A549 (cell line): ENCODE measurements around the gene MTCH2. TPM values are rescaled to one million over a fixed set of nuclear protein-coding genes. Genes with fewer than 3 reads are reported as not detected.

ENCODE experiments used
- ATAC-seq, 2 experiments: fragments of 200-7000 bp in 1 of 2; fragments of >200 bp in 1 of 2; cut with Nextera tagmentation in 1 of 2; cut with Tn5 transposase in 1 of 2; 3 replicates each; pipeline versions ENCODE4 v1.8.0 to v1.9.1; 2018 to 2020; ENCODE audit warnings: mild to moderate bottlenecking in 1 of 2, moderate library complexity in 1 of 2
- CTCF ChIA-PET: fragments of 300-600 bp; sonication (Branson Sonifier 250); formaldehyde crosslinking; extraction: SDS; loops from one replicate; lab custom pipeline; 2021; ENCODE audit warnings: antibody characterized with exemption, inconsistent platforms; lab: Yijun Ruan, JAX
- POLR2A ChIA-PET: fragments of 350-600 bp; formaldehyde crosslinking; extraction: SDS; loops from one replicate; lab custom pipeline; 2021; ENCODE audit warnings: antibody characterized with exemption, inconsistent platforms; lab: Yijun Ruan, JAX
- DNase-seq, 2 experiments: peaks; one replicate each; pipeline versions ENCODE4 v3.0.0 to v3.0.0-alpha.2; 2011 to 2016; ENCODE audit warnings: low read depth in 1 of 2, low spot score in 1 of 2
- FAIRE-seq: peaks from 2 replicates; lab custom pipeline; 2011; peaks lifted over from hg19 to GRCh38; lab: Jason Lieb, UNC
- H3K27ac ChIP-seq, 2 experiments: fragments of >200 bp; sonication (Bioruptor Twin); formaldehyde crosslinking; 3 replicates each; pipeline ENCODE4 v1.5.1; 2016 to 2017
- H3K4me1 ChIP-seq: fragments of >200 bp; sonication (Bioruptor Twin); formaldehyde crosslinking; 3 replicates; pipeline ENCODE4 v1.6.1; 2016
- H3K4me2 ChIP-seq: fragments of >200 bp; sonication (Bioruptor Twin); formaldehyde crosslinking; 3 replicates; pipeline ENCODE4 v1.6.1; 2016
- H3K4me3 ChIP-seq: fragments of >200 bp; sonication (Bioruptor Twin); formaldehyde crosslinking; 3 replicates; pipeline ENCODE4 v1.5.1; 2016
- H3K9me3 ChIP-seq: fragments of >200 bp; sonication (Bioruptor Twin); formaldehyde crosslinking; 3 replicates; pipeline ENCODE4 v1.6.1; 2016
- ATOH8 ChIP-seq: fragments of 250-450 bp; sonication (Bioruptor Pico); IDR thresholded peaks from 2 replicates; pipeline ENCODE4 v1.5.0; 2020; ENCODE audit warnings: low read depth, mild to moderate bottlenecking, moderate library complexity
- BHLHE40 ChIP-seq: IDR thresholded peaks from 2 replicates; pipeline ENCODE4 v1.6.1; 2012; ENCODE audit warnings: low read depth, low read length, inconsistent platforms
- CBX2 ChIP-seq: fragments of 200-600 bp; sonication (generic); IDR thresholded peaks from 2 replicates; pipeline ENCODE4 v1.6.1; 2016; ENCODE audit warnings: low read depth, mild to moderate bottlenecking, borderline replicate concordance
- CBX8 ChIP-seq: fragments of 200-600 bp; sonication (generic); IDR thresholded peaks from 2 replicates; pipeline ENCODE4 v1.6.1; 2016
- E2F6 ChIP-seq: IDR thresholded peaks from 2 replicates; pipeline ENCODE4 v1.6.1; 2012; ENCODE audit warnings: low read depth, borderline replicate concordance
- EP300 ChIP-seq, 2 experiments: fragments of >200 bp; sonication (Bioruptor Twin); formaldehyde crosslinking; IDR thresholded peaks; 2 replicates in 1 of 2; 3 replicates in 1 of 2; pipeline ENCODE4 v1.6.1; 2016 to 2017
- ESRRA ChIP-seq: fragments of 150-350 bp; IDR thresholded peaks from 2 replicates; pipeline ENCODE4 v1.6.1; 2014; ENCODE audit warnings: mild to moderate bottlenecking, low read length, borderline replicate concordance
- FOXS1 ChIP-seq: fragments of 250-450 bp; sonication (Bioruptor Pico); IDR thresholded peaks from 2 replicates; pipeline ENCODE4 v1.5.0; 2020; ENCODE audit warnings: mild to moderate bottlenecking, moderate library complexity
- HEYL ChIP-seq: fragments of 250-450 bp; sonication (Bioruptor Pico); IDR thresholded peaks from 2 replicates; pipeline ENCODE4 v1.8.0; 2021; ENCODE audit warnings: mild to moderate bottlenecking, moderate library complexity
- HMGXB4 ChIP-seq: fragments of 250-450 bp; sonication (Bioruptor Pico); IDR thresholded peaks from 2 replicates; pipeline ENCODE4 v1.5.0; 2021; ENCODE audit warnings: mild to moderate bottlenecking, moderate library complexity, borderline replicate concordance
- HOXA7 ChIP-seq: fragments of 250-450 bp; sonication (Bioruptor Pico); IDR thresholded peaks from 2 replicates; pipeline ENCODE4 v1.5.0; 2020; ENCODE audit warnings: mild to moderate bottlenecking, moderate library complexity
- HOXB5 ChIP-seq: fragments of 250-450 bp; sonication (Bioruptor Pico); IDR thresholded peaks from 2 replicates; pipeline ENCODE4 v1.5.0; 2020; ENCODE audit warnings: mild to moderate bottlenecking, moderate library complexity
- JUNB ChIP-seq: fragments of >200 bp; sonication (Bioruptor Twin); formaldehyde crosslinking; IDR thresholded peaks from 2 replicates; pipeline ENCODE4 v1.6.1; 2016
- KDM5A ChIP-seq: fragments of 200-600 bp; sonication (generic); IDR thresholded peaks from 2 replicates; pipeline ENCODE4 v1.6.1; 2016; ENCODE audit warnings: antibody characterized with exemption, mild to moderate bottlenecking
- MAX ChIP-seq: IDR thresholded peaks from 2 replicates; pipeline ENCODE4 v1.6.1; 2012
- PBX3 ChIP-seq: IDR thresholded peaks from 2 replicates; pipeline ENCODE4 v1.6.1; 2012
- POLR2A ChIP-seq: IDR thresholded peaks from 2 replicates; pipeline ENCODE4 v1.6.1; 2012; ENCODE audit warnings: mild to moderate bottlenecking, low read length
- RFX5 ChIP-seq: fragments of 450-650 bp; IDR thresholded peaks from 2 replicates; pipeline ENCODE4 v1.7.1; 2014; ENCODE audit warnings: antibody characterized with exemption, mild to moderate bottlenecking, moderate library complexity
- RNF2 ChIP-seq: fragments of 200-600 bp; sonication (generic); IDR thresholded peaks from 2 replicates; pipeline ENCODE4 v1.6.1; 2016; ENCODE audit warnings: low read depth, mild to moderate bottlenecking, antibody characterized with exemption, moderate library complexity, borderline replicate concordance
- ZSCAN20 ChIP-seq: fragments of 250-450 bp; sonication (Bioruptor Pico); IDR thresholded peaks from 2 replicates; pipeline ENCODE4 v1.8.0; 2022; ENCODE audit warnings: mild to moderate bottlenecking, moderate library complexity
- WGBS: methylation state at CpG from one replicate; pipeline ENCODE4 v1.1.6; 2017; ENCODE audit errors: missing lambda C conversion rate; 5-methylcytosine and 5-hydroxymethylcytosine counted together
- polyA plus RNA-seq, 4 experiments: library from polyadenylated mRNA; depleted of rRNA in 3 of 4; stranded (reverse); fragments of >200 nt; fragmentation: RNase III in 1 of 4; extraction: RNeasy Plus Mini Kit Qiagen cat#74134 plus additional on column Dnase treatment in 1 of 4; gene quantifications; 2 replicates in 3 of 4; 3 replicates in 1 of 4; pipeline ENCODE4 v1.2.3, GENCODE V29; 2011 to 2017

Gene MTCH2
- polyA plus RNA-seq, 2 of the 4 experiments (the other 2 are of a cell fraction): 179 to 222 TPM

GRCh38 chr11:47589977-47590861 lies 52.1 kb downstream of the MTCH2 start:
- 97% methylated on average over 106 of the region's 122 CpGs for WGBS
- DNase-seq: no peak
- peaks cover 8% of the 10 kb centered on the region; the same call in 1 of the 3 replicates for H3K4me1 ChIP-seq
- TF ChIP-seq RNF2 (no peak), KDM5A (no peak), MAX (no peak), ZSCAN20 (no peak), HOXB5 (no peak)
- no peak for ATAC-seq
- H3K27ac ChIP-seq: no peak overlapping the region
- H3K4me2 ChIP-seq: no peak overlapping the region
- CTCF ChIA-PET: no interaction called here
- H3K9me3 ChIP-seq: no peaks in the 10 kb centered on the region
- no peak for FAIRE-seq
- POLR2A ChIA-PET: no interaction called here
- no peak overlapping the region for H3K4me3 ChIP-seq

- ChIA-PET CTCF (no interaction called here), POLR2A (no interaction called here)
- no peaks in the 10 kb centered on the region for H3K9me3 ChIP-seq
- no peak for DNase-seq
- no peak for TF ChIP-seq POLR2A
- TF ChIP-seq E2F6: no peak
- TF ChIP-seq CBX2: no peak
- no peak for TF ChIP-seq PBX3
- TF ChIP-seq CBX8: no peak
- no peak for TF ChIP-seq HEYL (CRISPR knock-in tag)
- no peak for TF ChIP-seq HOXB5
- no peak for TF ChIP-seq HOXA7 (CRISPR knock-in tag)
- TF ChIP-seq HMGXB4 (CRISPR knock-in tag): no peak
- no peak for TF ChIP-seq ESRRA
- TF ChIP-seq BHLHE40: no peak
- no peak for TF ChIP-seq KDM5A
- TF ChIP-seq RFX5: no peak
- TF ChIP-seq ATOH8 (CRISPR knock-in tag): no peak
- no peak for TF ChIP-seq JUNB
- TF ChIP-seq FOXS1 (CRISPR knock-in tag): no peak
- TF ChIP-seq EP300 (IDR thresholded peaks at IDR 0.05): no peak
- no peak overlapping the region for H3K4me3 ChIP-seq
- ATAC-seq: no peak
- no peak for FAIRE-seq
- peaks cover 8% of the 10 kb centered on the region; the same call in 1 of the 3 replicates for H3K4me1 ChIP-seq
- H3K27ac ChIP-seq: no peak overlapping the region
- H3K4me2 ChIP-seq: no peak overlapping the region
- 96% methylated on average over 35 of the region's 51 CpGs for WGBS
Observed at GRCh38 chr11:47589584-47589976, 52.8 kb downstream of the MTCH2 start.
